Mesothelial cell of epicardium (in vitro differentiated cells): ENCODE results near the gene CCNJ. TPM values are rescaled to one million over a fixed set of nuclear protein-coding genes. Genes with fewer than 3 reads are reported as not detected.
A peak's percentile ranks its signal among the peaks of the same experiment; 100 is the strongest.

Experiments
- DNase-seq, 2 experiments: peaks; one replicate each; pipeline ENCODE4 v3.0.0; 2021; ENCODE audit warnings: low spot score in 2 of 2; ENCODE audit not compliant: unreplicated experiment in 2 of 2
- H3K27ac Mint-ChIP-seq: 2 replicates; pipeline ENCODE4 v1.8.0; 2021; ENCODE audit warnings: mixed read lengths
- H3K27me3 Mint-ChIP-seq: 2 replicates; pipeline ENCODE4 v1.8.0; 2021; ENCODE audit warnings: low read depth, mixed read lengths
- H3K36me3 Mint-ChIP-seq: 2 replicates; pipeline ENCODE4 v1.8.0; 2021; ENCODE audit warnings: mixed read lengths
- H3K4me1 Mint-ChIP-seq: 2 replicates; pipeline ENCODE4 v1.8.0; 2021; ENCODE audit warnings: mixed read lengths
- H3K4me3 Mint-ChIP-seq: 2 replicates; pipeline ENCODE4 v1.8.0; 2021; ENCODE audit warnings: mild to moderate bottlenecking, moderate library complexity, mixed read lengths
- H3K9me3 Mint-ChIP-seq: 2 replicates; pipeline ENCODE4 v1.8.0; 2021; ENCODE audit warnings: mixed read lengths
- CTCF ChIP-seq: fragments of 200-600 bp; sonication (generic); IDR thresholded peaks from one replicate; pipeline ENCODE4 v1.5.0; 2021; ENCODE audit warnings: antibody characterized with exemption; ENCODE audit not compliant: unreplicated experiment
- total RNA-seq: library from RNA; stranded (reverse); gene quantifications from 3 replicates; pipeline ENCODE4 v1.2.1, GENCODE V29; 2021

Gene CCNJ
- total RNA-seq, 1 donor from 2014 or later, result 24.9 TPM

GRCh38 chr10:96017191-96017687 is 26.1 kb upstream of the CCNJ start:
- H3K4me1 Mint-ChIP-seq, result peaks cover 2% of the 10 kb centered on the region
- peaks cover 34% of the 10 kb centered on the region for H3K27me3 Mint-ChIP-seq
- no peak for DNase-seq
- H3K9me3 Mint-ChIP-seq, result no peaks in the 10 kb centered on the region
- no peak overlapping the region for H3K27ac Mint-ChIP-seq
- H3K4me3 Mint-ChIP-seq, result no peak overlapping the region
- peak; percentile 64 for TF ChIP-seq CTCF
- no peaks in the 10 kb centered on the region for H3K36me3 Mint-ChIP-seq

- Mint-ChIP-seq H3K4me1 (peaks cover 2% of the 10 kb centered on the region), H3K27me3 (peaks cover 15% of the 10 kb centered on the region), H3K4me3 (no peak overlapping the region), H3K27ac (no peak overlapping the region), H3K9me3 (no peaks in the 10 kb centered on the region), H3K36me3 (no peaks in the 10 kb centered on the region)
- TF ChIP-seq CTCF, result no peak
- no peak for DNase-seq
These were observed 22.1 kb upstream of the CCNJ start for GRCh38 chr10:96021332-96021731.

GRCh38 chr10:96022739-96023138 is 20.6 kb upstream of the CCNJ start:
- no peak overlapping the region for H3K27ac Mint-ChIP-seq
- H3K9me3 Mint-ChIP-seq, result peaks cover 4% of the 10 kb centered on the region
- no peak overlapping the region for H3K4me3 Mint-ChIP-seq
- peaks cover 13% of the 10 kb centered on the region for H3K27me3 Mint-ChIP-seq
- no peak for TF ChIP-seq CTCF
- no peak for DNase-seq
- no peaks in the 10 kb centered on the region for H3K36me3 Mint-ChIP-seq
- no peaks in the 10 kb centered on the region for H3K4me1 Mint-ChIP-seq

- no peaks in the 10 kb centered on the region for H3K4me1 Mint-ChIP-seq
- no peak for TF ChIP-seq CTCF
- DNase-seq, result no peak
- H3K9me3 Mint-ChIP-seq, result peaks cover 8% of the 10 kb centered on the region
- H3K4me3 Mint-ChIP-seq, result no peak overlapping the region
- H3K27ac Mint-ChIP-seq, result no peak overlapping the region
- peaks cover 16% of the 10 kb centered on the region for H3K27me3 Mint-ChIP-seq
- H3K36me3 Mint-ChIP-seq, result no peaks in the 10 kb centered on the region
These were observed 20.2 kb upstream of the CCNJ start for GRCh38 chr10:96023168-96023567.

- Mint-ChIP-seq H3K36me3 (no peaks in the 10 kb centered on the region), H3K27me3 (peaks cover 14% of the 10 kb centered on the region), H3K4me3 (no peak overlapping the region), H3K9me3 (peaks cover 9% of the 10 kb centered on the region), H3K4me1 (no peaks in the 10 kb centered on the region), H3K27ac (no peak overlapping the region)
- DNase-seq, result no peak
- TF ChIP-seq CTCF, result no peak
These were observed 17.8 kb upstream of the CCNJ start for GRCh38 chr10:96025566-96025965.

- no peak for TF ChIP-seq CTCF
- H3K4me1 Mint-ChIP-seq, result no peaks in the 10 kb centered on the region
- H3K27me3 Mint-ChIP-seq, result peaks cover 40% of the 10 kb centered on the region
- H3K9me3 Mint-ChIP-seq, result no peaks in the 10 kb centered on the region
- no peak for DNase-seq
- no peak overlapping the region for H3K4me3 Mint-ChIP-seq
- H3K27ac Mint-ChIP-seq, result no peak overlapping the region
- no peaks in the 10 kb centered on the region for H3K36me3 Mint-ChIP-seq
These were observed 8.8 kb upstream of the CCNJ start for GRCh38 chr10:96034625-96035024.
